Heart left ventricle (tissue), 16 donors: ENCODE data around the gene LIPG. TPM values are rescaled to one million over a fixed set of nuclear protein-coding genes. Genes with fewer than 3 reads are reported as not detected.

ENCODE experiments used
- ATAC-seq, 4 donors: fragments of 200-7000 bp; cut with Tn5 transposase; one replicate each; pipeline ENCODE4 v1.9.1; 2020 to 2022; ENCODE audit warnings: moderate library complexity in 4 of 4, mild to moderate bottlenecking in 3 of 4, moderate number of reproducible peaks in 1 of 4
- DNase-seq, 5 donors: peaks; one replicate each; pipeline ENCODE4 v3.0.0-alpha.2; 2020
- H3K27ac ChIP-seq, 12 donors: fragments of 200-600 bp; sonication (generic) in 4 of 12; one replicate each; pipeline versions ENCODE4 v1.5.0 to v1.8.0; 2016 to 2022; ENCODE audit warnings: mild to moderate bottlenecking in 2 of 12
- H3K27me3 ChIP-seq, 9 donors: fragments of 200-600 bp; sonication (generic) in 2 of 9; one replicate each; pipeline versions ENCODE4 v1.5.1 to v1.8.0; 2016 to 2022; ENCODE audit warnings: mild to moderate bottlenecking in 3 of 9
- H3K36me3 ChIP-seq, 9 donors: fragments of 200-600 bp; sonication (generic) in 2 of 9; one replicate each; pipeline versions ENCODE4 v1.5.0 to v1.8.0; 2018 to 2022; ENCODE audit warnings: mild to moderate bottlenecking in 2 of 9
- H3K4me1 ChIP-seq, 12 donors: fragments of 200-600 bp; sonication (generic) in 4 of 12; one replicate each; pipeline versions ENCODE4 v1.5.0 to v1.8.0; 2016 to 2022; ENCODE audit warnings: mild to moderate bottlenecking in 3 of 12
- H3K4me3 ChIP-seq, 12 donors: fragments of 200-600 bp; sonication (generic) in 4 of 12; one replicate each; pipeline versions ENCODE4 v1.5.0 to v1.8.0; 2017 to 2022; ENCODE audit warnings: mild to moderate bottlenecking in 9 of 12, moderate library complexity in 4 of 12
- H3K9me3 ChIP-seq, 12 donors: fragments of 200-600 bp; sonication (generic) in 4 of 12; one replicate each; pipeline versions ENCODE4 v1.5.0 to v1.8.0; 2016 to 2022; ENCODE audit warnings: mild to moderate bottlenecking in 1 of 12
- POLR2A ChIP-seq, 2 donors: fragments of 450-650 bp; IDR thresholded peaks; one replicate each; pipeline ENCODE4 v1.6.1; 2017; ENCODE audit warnings: antibody characterized with exemption in 2 of 2, mild to moderate bottlenecking in 2 of 2, moderate library complexity in 2 of 2
- WGBS, 4 donors: extraction: QIAGEN DNeasy Blood & Tissue Kit in 2 of 4; methylation state at CpG; one replicate each; pipeline versions ENCODE4 v1.1.5 to v1.1.7; 2013 to 2018; 5-methylcytosine and 5-hydroxymethylcytosine counted together
- intact Hi-C, 10 donors: fragments of 100-400 bp; cut with DNase I; formaldehyde crosslinking; loops; one replicate each; pipeline versions ENCODE4 v1.11.1 to v1.14.2; 2022
- polyA plus RNA-seq, 2 donors: library from polyadenylated mRNA; stranded (reverse); fragments of 200-250 nt; gene quantifications; one replicate each; pipeline ENCODE4 v1.2.3, GENCODE V29; 2013
- total RNA-seq, 9 donors: library from RNA; depleted of rRNA in 2 of 9; stranded (reverse); fragments of >200 nt in 2 of 9; fragmentation: NEBNext Ultra II Directional in 3 of 9; extraction: Animal tissue kit (Norgen Biotek cat#: 25700) in 3 of 9; gene quantifications; one replicate each; pipeline versions ENCODE4 v1.1.0 to v1.2.4, GENCODE V29; 2016 to 2023
- TF ChIP-seq, protein P1 (sequence below), 12 donors: fragments of 200-600 bp; sonication (generic) in 4 of 12; IDR thresholded peaks; one replicate each; pipeline versions ENCODE4 v1.5.0 to v1.8.0; 2018 to 2022; ENCODE audit warnings: antibody characterized with exemption in 12 of 12, mild to moderate bottlenecking in 5 of 12
- donor health status: ischemic (EF 13 %, LVEDD 7.1; RV severe dilation, severe dysfunction).
- donor health status: healthy with polysubstance abuse.
- donor health status: DM: no; HTN: yes; CAD: no.
- donor health status: DM: no; HTN: no; CAD: no.
- donor health status: ischemic (EF 25% LVEDD 6.9; RV normal size, moderate dysfunction).
- donor health status: ischemic (EF 25% LVEDD 5.7; RV mildly dilated, moderate dysfunction).
- donor health status: healthy.
- donor health status: DM: yes; HTN: yes; CAD: no.
- donor health status: ischemic (EF 35%, LVEDD 5.7; RV mildly dilated, moderate dysfunction).
- donor health status: nonischemic (EF 11% LVEDD 7.7; RV severe dilation, severe dysfunction).
- donor health status: DM: yes; HTN: yes; CAD: no.
- donor health status: PGD.
- donor health status: ischemic (EF 29% LVEDD 5.4; RV normal size, mild dysfunction).
- donor health status: nonischemic (EF 23%, LVEDD 6.1; RV moderate dilation, normal function).

The LIPG gene
- total and polyA plus RNA-seq, 11 donors: 0.04 to 12.1 (median 1.1) TPM; not detected in 3

GRCh38 chr18:49566217-49566770 lies 4.4 kb downstream of the LIPG start:
- intact Hi-C loops: loop anchor here in 6 of 10 donors (10.0 kb wide), 4 partner anchors 59 to 199 kb away; no protein-coding TSS in a partner anchor
- TF ChIP-seq, protein P1, sequence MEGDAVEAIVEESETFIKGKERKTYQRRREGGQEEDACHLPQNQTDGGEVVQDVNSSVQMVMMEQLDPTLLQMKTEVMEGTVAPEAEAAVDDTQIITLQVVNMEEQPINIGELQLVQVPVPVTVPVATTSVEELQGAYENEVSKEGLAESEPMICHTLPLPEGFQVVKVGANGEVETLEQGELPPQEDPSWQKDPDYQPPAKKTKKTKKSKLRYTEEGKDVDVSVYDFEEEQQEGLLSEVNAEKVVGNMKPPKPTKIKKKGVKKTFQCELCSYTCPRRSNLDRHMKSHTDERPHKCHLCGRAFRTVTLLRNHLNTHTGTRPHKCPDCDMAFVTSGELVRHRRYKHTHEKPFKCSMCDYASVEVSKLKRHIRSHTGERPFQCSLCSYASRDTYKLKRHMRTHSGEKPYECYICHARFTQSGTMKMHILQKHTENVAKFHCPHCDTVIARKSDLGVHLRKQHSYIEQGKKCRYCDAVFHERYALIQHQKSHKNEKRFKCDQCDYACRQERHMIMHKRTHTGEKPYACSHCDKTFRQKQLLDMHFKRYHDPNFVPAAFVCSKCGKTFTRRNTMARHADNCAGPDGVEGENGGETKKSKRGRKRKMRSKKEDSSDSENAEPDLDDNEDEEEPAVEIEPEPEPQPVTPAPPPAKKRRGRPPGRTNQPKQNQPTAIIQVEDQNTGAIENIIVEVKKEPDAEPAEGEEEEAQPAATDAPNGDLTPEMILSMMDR (IDR thresholded peaks at IDR 0.05): no peak
- no peak for TF ChIP-seq POLR2A (IDR thresholded peaks at IDR 0.05)
- Histone ChIP-seq H3K36me3 (no peaks in the 10 kb centered on the region), H3K9me3 (no peaks in the 10 kb centered on the region), H3K27me3 (peaks cover 7 to 31% (median 17%) of the 10 kb centered on the region in 9 donors), H3K4me3 (no peak overlapping the region), H3K4me1 (peaks cover 3 to 27% (median 12%) of the 10 kb centered on the region in 12 donors), H3K27ac (no peak overlapping the region)
- ATAC-seq (no peak), DNase-seq (no peak)
- 75 to 83% (median 81%) methylated on average over 3 of the region's 3 CpGs for WGBS, 4 donors

GRCh38 chr18:49566985-49567384 lies 5.1 kb downstream of the LIPG start:
- no peak overlapping the region for H3K4me3 ChIP-seq
- no peak overlapping the region for H3K27ac ChIP-seq
- H3K27me3 ChIP-seq: peaks cover 4 to 24% (median 11%) of the 10 kb centered on the region in 9 donors
- 92 to 96% (median 93%) methylated on average over 2 of the region's 2 CpGs for WGBS, 4 donors
- no peaks in the 10 kb centered on the region for H3K36me3 ChIP-seq
- intact Hi-C loops: loop anchor here in 6 of 10 donors (10.0 kb wide), 4 partner anchors 58 to 198 kb away; no protein-coding TSS in a partner anchor
- no peaks in the 10 kb centered on the region for H3K9me3 ChIP-seq
- peaks cover 0 to 20% (median 5%) of the 10 kb centered on the region in 12 donors for H3K4me1 ChIP-seq
- DNase-seq (no peak), ATAC-seq (no peak)
- no peak for TF ChIP-seq POLR2A (IDR thresholded peaks at IDR 0.05)
- TF ChIP-seq, protein P1 (IDR thresholded peaks at IDR 0.05): no peak

GRCh38 chr18:49569724-49570123 lies 7.9 kb downstream of the LIPG start:
- Histone ChIP-seq H3K27me3 (peaks cover 0 to 6% (median 0%) of the 10 kb centered on the region in 9 donors), H3K36me3 (no peaks in the 10 kb centered on the region), H3K4me3 (no peak overlapping the region), H3K27ac (no peak overlapping the region), H3K4me1 (peaks cover 0 to 9% (median 0%) of the 10 kb centered on the region in 12 donors), H3K9me3 (no peaks in the 10 kb centered on the region)
- intact Hi-C loops: loop anchor here in 6 of 10 donors (10.0 kb wide), 4 partner anchors 55 to 195 kb away; no protein-coding TSS in a partner anchor
- 86 to 94% (median 90%) methylated on average over 6 of the region's 6 CpGs for WGBS, 4 donors
- ATAC-seq: no peak
- no peak for DNase-seq
- TF ChIP-seq, protein P1 (IDR thresholded peaks at IDR 0.05): no peak
- TF ChIP-seq POLR2A (IDR thresholded peaks at IDR 0.05): no peak

DNA sequence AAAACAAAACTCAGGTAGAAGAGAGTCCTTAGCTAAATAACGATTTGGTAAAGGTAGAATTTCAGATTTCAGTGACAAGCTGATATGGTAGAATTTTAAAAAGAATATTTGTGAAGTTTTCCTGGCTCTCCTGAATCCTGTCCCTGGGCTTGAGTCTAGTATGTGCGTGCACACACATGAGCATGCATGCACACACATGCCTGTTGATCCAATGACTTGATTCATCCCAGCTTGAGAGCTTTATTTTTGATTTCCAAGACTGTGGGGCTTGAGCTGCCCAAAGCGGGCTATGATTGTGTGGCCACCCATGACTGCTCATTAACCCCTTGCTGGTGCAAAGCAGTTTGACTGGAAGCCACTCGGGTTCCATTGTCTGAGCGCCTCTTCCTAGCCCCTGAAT lies 9.0 kb downstream of the LIPG start:
- no peaks in the 10 kb centered on the region for H3K9me3 ChIP-seq
- no peak overlapping the region for H3K27ac ChIP-seq
- DNase-seq (no peak), ATAC-seq (no peak)
- 72 to 90% (median 86%) methylated on average over 5 of the region's 5 CpGs for WGBS, 4 donors
- no peak overlapping the region for H3K4me3 ChIP-seq
- no peaks in the 10 kb centered on the region for H3K36me3 ChIP-seq
- peaks cover 0 to 6% (median 0%) of the 10 kb centered on the region in 9 donors for H3K27me3 ChIP-seq
- TF ChIP-seq POLR2A (IDR thresholded peaks at IDR 0.05): no peak
- TF ChIP-seq, protein P1 (IDR thresholded peaks at IDR 0.05): no peak
- intact Hi-C loops: no loop called here
- peaks cover 0 to 5% (median 0%) of the 10 kb centered on the region in 12 donors for H3K4me1 ChIP-seq
